ENCODE data around the gene CEACAM21.

Gene CEACAM21

GRCh38 chr19:41587838-41588210, 11.9 kb downstream of the CEACAM21 start:
- no peak for DNase-seq

GRCh38 chr19:41588497-41589209, 12.7 kb downstream of the CEACAM21 start:
- no peak for DNase-seq

- no peak for DNase-seq
These were observed 13.4 kb downstream of the CEACAM21 start for GRCh38 chr19:41589371-41589770.

GRCh38 chr19:41590936-41591335, 15.0 kb downstream of the CEACAM21 start:
- no peak for DNase-seq

GRCh38 chr19:41591951-41592562, 16.1 kb downstream of the CEACAM21 start:
- no peak for DNase-seq

GRCh38 chr19:41595258-41595889, 19.4 kb downstream of the CEACAM21 start:
- DNase-seq: peak; percentile 65

GRCh38 chr19:41595890-41596280, 19.9 kb downstream of the CEACAM21 start:
- no peak for DNase-seq

GRCh38 chr19:41597600-41598041, 21.7 kb downstream of the CEACAM21 start:
- DNase-seq: peak; percentile 73

GRCh38 chr19:41599175-41599966, 23.4 kb downstream of the CEACAM21 start:
- no peak for DNase-seq

- DNase-seq: no peak
These were observed 25.8 kb downstream of the CEACAM21 start for GRCh38 chr19:41601771-41602170.

- no peak for DNase-seq
These were observed 28.9 kb downstream of the CEACAM21 start for GRCh38 chr19:41604831-41605230.

- DNase-seq: no peak
These were observed 30.4 kb downstream of the CEACAM21 start for GRCh38 chr19:41606215-41606837.

GRCh38 chr19:41607668-41608067, 31.7 kb downstream of the CEACAM21 start:
- DNase-seq: no peak

GRCh38 chr19:41610789-41611188, 34.8 kb downstream of the CEACAM21 start:
- no peak for DNase-seq

- no peak for DNase-seq
These were observed 36.5 kb downstream of the CEACAM21 start for GRCh38 chr19:41612483-41612882.

GRCh38 chr19:41615207-41615606, 39.2 kb downstream of the CEACAM21 start:
- no peak for DNase-seq

GRCh38 chr19:41616792-41617621, 41.0 kb downstream of the CEACAM21 start:
- DNase-seq: no peak

- no peak for DNase-seq
These were observed 42.2 kb downstream of the CEACAM21 start for GRCh38 chr19:41617941-41618730.

GRCh38 chr19:41619018-41619556, 43.1 kb downstream of the CEACAM21 start:
- no peak for DNase-seq

GRCh38 chr19:41620171-41620570, 44.2 kb downstream of the CEACAM21 start:
- DNase-seq: no peak

- DNase-seq: no peak
These were observed 45.3 kb downstream of the CEACAM21 start for GRCh38 chr19:41621226-41621625.
